GM19328 (cell line): Measurements from ENCODE around the gene DPP9.
A peak's percentile ranks its signal among the peaks of the same experiment; 100 is the strongest.

ENCODE experiments used
- ATAC-seq: cut with Tn5 transposase; IDR thresholded peaks from one replicate; pipeline ENCODE4 v1.9.1; 2021; ENCODE audit warnings: mild to moderate bottlenecking, moderate library complexity; ENCODE audit not compliant: unreplicated experiment

Gene DPP9

GRCh38 chr19:4662020-4662695 is 61.5 kb downstream of the DPP9 start:
- no peak for ATAC-seq

- no peak for ATAC-seq
These were observed 62.6 kb downstream of the DPP9 start for GRCh38 chr19:4660993-4661392.

GRCh38 chr19:4660181-4660791 is 63.4 kb downstream of the DPP9 start:
- no peak for ATAC-seq

- ATAC-seq, result no peak
These were observed 65.8 kb downstream of the DPP9 start for GRCh38 chr19:4657835-4658234.

GRCh38 chr19:4657262-4657661 is 66.4 kb downstream of the DPP9 start:
- no peak for ATAC-seq

- no peak for ATAC-seq
These were observed 67.5 kb downstream of the DPP9 start for GRCh38 chr19:4656102-4656501.

- no peak for ATAC-seq
These were observed 68.9 kb downstream of the DPP9 start for GRCh38 chr19:4654437-4655361.

GRCh38 chr19:4653793-4654436 is 69.7 kb downstream of the DPP9 start:
- ATAC-seq, result no peak

GRCh38 chr19:4652075-4652474 is 71.6 kb downstream of the DPP9 start:
- no peak for ATAC-seq

GRCh38 chr19:4650159-4650558 is 73.5 kb downstream of the DPP9 start:
- ATAC-seq, result no peak

GRCh38 chr19:4649392-4650047 is 74.1 kb downstream of the DPP9 start:
- no peak for ATAC-seq

- no peak for ATAC-seq
These were observed 75.7 kb downstream of the DPP9 start for GRCh38 chr19:4647676-4648644.

GRCh38 chr19:4645718-4646117 is 77.9 kb downstream of the DPP9 start:
- no peak for ATAC-seq

GRCh38 chr19:4642625-4643024 is 81.0 kb downstream of the DPP9 start:
- no peak for ATAC-seq

- no peak for ATAC-seq
These were observed 82.5 kb downstream of the DPP9 start for GRCh38 chr19:4641132-4641531.

- no peak for ATAC-seq
These were observed 83.2 kb downstream of the DPP9 start for GRCh38 chr19:4640247-4641000.

- ATAC-seq, result peak; percentile 9
These were observed 84.0 kb downstream of the DPP9 start for GRCh38 chr19:4639531-4640246.

- ATAC-seq, result peak; percentile 89
These were observed 84.7 kb downstream of the DPP9 start, which contains the start of gene TNFAIP8L1 for GRCh38 chr19:4638828-4639530. TNFAIP8L1 (plus strand) TSS chr19:4639516; CDS start chr19:4651870, 12,354 bp downstream.
